GM18499 (cell line): Measurements from ENCODE around the gene SLC6A18.

Source experiments
- ATAC-seq: cut with Tn5 transposase; IDR thresholded peaks from one replicate; pipeline ENCODE4 v1.9.1; 2021; ENCODE audit warnings: moderate number of reproducible peaks; ENCODE audit not compliant: insufficient read depth, unreplicated experiment

Gene SLC6A18

DNA sequence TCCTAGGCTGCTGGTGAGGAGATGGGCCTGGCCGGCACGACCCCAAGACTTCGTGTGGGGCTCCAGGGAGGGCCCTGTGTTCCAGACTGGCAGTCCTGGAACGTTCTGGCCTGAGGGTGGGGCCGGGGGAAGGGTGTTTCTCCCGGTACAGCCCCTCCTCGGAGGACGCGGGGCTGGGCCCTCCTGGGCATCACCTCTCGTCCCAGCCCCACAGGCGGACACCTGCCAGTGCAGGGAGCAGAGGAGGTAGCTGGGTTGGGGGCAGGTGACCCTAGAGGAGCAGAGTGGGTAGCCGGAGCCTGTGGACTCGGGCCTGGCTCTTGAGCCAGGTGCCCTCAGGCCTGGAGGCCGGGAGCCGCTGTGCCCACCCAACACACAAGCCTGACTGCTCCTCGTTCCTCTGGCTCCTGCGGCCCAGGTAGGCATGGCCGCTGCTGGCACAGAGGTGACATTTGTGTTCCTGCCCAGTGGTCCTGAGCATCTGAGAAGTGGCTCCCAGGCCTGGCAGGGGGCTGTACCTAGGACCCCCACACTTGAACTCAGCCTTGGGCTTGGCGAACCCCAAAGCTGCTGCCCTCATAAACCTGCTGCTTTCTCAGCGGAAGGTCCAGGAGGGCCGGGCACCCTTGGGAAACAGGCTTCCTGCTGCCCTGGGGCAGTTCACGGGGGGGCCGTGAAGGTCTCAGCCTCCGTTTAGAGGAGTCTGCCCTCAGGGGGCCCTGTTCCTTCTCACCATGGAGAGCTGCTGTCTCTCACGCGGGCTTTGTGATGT, 23.0 kb upstream of the SLC6A18 start:
- no peak for ATAC-seq

DNA sequence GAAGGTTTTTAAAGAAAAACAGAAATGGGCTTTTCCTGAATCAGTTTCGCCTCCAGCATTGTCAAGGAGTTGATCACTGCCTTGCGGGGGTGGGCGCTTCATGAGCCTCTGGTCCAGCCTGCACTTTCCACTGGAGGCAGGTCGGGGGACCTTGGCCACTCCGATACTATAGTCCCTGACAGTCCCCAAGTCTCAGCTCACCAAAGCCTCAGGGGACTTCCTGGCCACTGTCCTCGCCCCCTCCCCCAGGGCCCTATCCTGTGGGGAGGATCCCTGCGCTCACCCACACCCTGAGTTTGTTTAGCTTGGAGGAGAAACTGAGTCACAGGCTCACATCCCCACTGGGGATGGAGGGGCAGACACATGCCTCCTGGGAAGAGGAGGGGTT, 22.4 kb upstream of the SLC6A18 start:
- ATAC-seq, result no peak

DNA sequence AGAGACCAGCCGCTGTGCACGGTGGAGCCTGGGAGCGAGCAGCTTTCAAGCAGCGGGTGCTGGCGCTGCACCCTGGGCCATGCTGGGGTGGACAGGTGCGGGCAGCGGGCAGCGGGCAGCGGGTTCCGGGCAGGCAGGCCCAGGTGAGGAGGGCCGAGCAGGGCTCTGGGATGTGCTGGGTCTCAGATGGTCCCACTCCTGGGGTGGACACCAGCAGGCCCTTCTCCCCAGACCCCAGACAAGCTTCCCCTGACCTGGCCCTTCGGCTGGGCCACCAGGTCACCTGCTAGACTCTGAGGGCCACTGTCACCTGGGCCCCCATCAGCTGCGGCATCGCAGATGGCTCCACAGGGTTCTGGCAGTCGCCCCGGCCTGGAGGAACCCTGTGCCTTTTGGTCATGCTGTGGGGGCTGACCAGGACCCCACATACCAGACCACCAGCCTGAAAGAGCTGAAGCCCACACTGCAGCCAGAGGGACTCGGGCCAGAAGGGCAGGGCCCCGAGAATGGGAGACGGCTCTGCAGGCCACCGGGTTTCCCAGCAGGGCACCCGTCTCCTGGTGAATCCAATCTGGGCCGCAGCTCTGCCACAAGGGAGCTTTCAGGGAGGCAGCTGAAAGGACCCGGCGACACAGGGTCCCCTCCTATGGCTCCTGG, 21.7 kb upstream of the SLC6A18 start:
- ATAC-seq, result no peak

DNA sequence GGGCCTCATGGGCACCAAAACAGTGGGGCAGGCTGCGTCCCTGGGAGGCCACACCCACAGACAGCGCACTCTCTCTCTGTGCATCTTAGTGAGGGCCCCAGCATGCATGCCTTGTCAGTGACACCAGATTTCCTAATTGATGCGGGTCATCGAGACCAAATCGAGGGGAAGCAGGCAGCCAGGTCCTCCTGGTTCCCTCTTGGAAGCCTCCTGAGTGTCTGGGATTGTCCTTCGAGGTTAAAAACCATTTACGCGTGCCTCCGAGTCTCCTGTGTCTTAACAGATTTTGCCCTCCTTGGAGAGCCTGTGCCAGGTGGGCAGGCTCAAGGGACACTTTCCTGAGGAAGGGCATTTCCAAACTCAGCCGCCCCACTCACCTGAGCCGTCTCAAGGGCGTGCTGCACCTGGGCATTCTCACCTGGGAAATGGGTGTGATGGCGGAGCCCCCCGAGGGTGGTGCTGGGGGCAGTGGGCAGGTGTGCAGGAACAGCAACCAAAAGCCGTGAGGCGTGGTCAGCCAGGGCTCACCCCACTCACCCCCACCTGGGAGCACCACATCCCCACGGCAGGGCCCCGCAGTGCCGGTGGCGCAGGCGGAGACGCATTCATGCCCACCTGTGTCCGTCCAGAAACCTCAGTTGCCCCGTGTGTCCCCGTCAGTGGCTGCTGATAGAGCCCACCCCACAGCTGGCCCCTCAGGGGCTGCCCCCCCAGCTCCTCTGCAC, 21.1 kb upstream of the SLC6A18 start:
- ATAC-seq, result no peak

DNA sequence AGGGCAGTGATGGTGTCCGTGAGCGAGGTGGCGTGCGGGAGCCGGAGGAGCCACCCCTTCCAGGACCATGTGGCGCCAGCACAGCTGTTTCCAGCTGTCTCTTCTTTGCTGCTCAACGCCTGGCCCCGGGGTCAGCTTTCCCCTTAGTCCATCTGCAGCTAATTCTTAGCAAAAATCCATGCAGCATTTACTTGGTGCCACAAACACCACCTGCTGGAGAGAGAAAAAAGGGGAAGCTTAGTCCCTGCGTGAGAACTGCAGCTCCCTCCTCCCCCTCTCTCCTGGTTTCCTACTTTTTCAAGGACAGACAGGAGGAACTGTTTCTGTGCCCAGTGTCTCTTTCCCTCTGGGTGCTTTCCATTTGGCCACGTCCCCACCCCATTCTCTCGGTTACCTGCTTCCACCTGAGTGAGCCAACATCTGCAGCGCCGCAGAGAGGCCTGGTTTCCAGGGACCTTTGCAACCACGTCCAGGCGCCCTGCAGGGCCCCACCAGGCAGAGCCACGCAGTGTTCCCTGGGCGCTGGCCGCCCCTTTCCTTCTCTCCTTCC, 20.4 kb upstream of the SLC6A18 start:
- no peak for ATAC-seq

DNA sequence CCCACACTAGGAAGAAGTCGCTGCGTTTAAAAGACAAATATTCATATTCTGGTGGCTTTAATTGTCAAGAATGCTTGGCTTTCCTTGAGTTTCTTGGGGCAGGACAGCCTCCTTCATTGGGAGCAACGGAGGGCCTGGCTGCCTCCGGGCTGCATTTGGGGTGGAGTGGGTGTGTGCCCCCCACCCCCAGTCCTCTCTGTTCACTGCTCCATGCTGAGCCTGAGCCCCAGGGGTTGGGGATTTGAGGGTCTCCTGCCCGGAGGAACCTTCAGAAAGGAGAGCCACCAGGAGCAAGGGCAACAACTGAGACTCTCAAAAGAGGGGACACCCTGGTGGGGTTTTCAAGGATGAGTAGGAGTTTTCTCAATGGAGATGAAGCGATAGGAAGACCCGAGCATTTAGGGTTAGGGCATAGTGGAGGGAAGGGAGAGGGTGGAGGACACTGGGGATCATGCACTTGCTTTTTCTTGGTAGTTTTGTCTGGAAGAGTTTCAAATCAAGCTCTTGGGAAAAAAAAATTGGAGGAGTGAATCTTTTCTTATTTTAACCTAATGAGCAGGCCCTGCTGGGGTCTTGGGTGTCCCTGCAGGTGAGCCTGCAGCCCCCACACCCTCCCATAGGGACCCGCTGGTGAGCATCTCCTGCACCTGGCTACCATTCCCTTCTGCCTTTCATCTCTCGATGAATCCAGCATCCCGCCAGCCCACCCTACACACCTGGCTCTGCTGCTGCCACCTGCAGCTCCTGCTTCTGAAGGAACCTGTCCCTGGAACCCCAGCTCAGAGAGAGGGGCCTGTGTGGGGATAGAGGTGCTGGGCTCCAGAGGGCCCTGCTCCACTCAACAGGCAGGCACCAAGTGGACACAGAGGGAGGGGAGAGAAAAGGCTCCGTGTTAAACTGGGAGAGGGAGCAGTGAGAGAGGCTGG, 19.7 kb upstream of the SLC6A18 start:
- no peak for ATAC-seq

DNA sequence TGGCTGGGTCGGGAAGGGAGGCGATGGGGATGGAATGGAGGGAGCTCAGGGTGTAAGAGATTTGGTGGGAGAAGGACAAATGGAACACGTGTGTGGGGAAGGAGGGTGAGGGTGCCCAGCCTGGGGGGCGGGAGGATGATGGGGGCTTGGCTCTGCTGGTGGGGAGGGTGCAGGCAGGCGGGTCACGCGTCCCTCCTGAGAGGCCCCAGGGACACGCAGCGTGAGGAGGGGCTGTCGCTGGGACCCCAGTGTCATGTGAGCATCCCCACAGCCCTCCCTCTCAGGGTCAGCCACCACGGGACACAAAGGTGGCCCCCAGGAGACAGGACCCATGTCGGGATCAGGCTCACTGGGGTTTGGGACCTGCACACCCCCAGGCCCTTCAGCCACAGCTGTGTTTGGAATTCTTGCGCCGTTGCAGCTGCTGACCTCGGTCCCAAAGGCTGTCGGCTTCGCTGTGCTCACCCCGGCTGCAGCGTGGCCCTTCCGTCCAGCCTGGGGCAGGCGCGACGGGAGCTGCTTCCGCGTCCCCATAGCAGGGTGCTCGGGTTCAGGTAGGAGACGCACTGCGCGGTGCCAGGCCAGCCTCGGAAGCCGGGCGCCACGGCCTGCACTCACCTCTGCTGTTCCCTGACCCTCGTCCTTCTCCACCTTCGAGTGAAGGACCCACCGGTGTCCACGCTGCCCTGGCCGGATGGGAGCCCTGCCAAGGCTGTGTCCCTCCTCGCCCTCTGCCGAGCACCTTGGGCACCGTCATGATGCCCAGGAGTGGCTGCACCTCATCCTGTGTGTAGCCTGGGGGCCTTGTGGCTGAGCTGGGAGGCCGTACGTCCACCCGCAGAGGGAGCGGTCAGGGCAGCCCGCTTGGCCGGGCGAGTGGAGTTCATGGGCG, 18.4 kb upstream of the SLC6A18 start:
- ATAC-seq, result no peak

DNA sequence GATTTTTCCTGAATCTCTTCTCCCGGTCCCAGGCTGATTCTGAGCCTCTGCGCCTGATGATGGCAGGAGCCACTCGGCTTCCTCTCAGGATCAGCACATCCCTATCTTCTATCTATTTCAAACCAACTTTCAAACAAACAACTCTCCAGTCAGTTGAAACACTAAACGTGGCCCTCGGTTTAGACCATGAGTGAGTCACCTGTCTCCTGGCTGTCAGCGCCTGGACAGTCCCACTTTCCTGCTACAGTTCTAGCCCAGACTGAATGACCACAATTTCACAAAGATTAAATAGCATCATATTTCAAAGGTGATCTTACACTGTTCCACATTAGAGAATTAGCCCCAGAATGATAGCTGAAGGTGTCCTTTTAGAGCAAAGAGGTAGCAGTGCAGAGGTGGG, 17.6 kb upstream of the SLC6A18 start:
- no peak for ATAC-seq

DNA sequence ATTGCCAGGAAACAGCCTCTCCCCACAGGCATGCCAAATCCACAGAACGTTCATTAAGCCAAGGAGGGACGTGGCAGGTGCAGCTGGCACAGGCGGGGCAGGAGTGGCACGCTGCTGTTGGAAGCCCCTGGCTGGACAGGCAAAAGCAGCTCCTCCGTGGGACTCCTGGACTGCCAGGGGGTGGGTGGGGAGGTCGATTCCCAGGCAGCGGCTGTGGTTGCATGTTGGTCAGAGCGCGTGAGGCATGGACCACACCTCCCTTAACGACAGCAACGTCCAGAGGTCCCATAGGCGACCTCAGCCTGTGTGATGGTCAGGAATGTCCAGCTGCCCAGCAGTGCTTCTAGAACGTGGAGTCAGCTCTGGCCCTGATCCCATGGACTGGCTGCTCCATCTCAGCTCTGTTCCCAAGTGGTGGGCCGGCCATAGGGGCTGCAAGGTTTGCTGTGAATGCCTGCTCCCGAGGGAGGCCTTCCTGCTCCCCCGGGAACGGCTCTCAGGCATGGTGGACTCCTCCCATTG, 16.9 kb upstream of the SLC6A18 start:
- ATAC-seq, result no peak

DNA sequence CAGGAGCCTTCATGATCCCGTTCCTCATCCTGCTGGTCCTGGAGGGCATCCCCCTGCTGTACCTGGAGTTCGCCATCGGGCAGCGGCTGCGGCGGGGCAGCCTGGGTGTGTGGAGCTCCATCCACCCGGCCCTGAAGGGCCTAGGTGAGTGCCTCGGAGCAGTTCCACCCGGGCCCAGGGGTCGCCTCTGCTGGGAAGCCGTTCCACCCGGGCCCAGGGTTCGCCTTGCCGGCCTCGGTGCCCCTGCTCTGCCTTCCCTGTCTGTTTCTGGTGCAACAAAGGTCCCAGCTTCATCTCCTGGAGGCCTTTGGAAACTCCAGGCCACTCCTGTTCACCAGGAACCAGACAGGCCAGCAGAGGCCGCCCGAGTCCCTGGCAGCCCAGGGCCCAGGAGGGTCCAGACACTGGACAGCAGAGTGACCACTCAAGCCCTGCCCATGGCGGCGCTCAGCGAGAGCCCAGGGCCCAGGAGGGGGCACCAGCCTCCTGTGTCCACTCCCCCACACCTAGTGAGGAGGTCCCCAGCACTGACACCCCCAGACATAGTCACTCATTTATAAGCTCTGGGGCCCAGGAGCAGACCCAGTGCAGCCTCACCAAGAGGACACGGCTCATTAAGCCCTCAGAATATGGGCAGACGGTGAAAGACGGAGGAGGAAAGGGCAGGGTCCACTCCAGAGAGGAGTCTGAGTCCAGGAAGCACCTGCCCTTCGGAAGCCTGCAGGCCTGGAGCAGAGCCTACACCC, 16.3 kb upstream of the SLC6A18 start:
- no peak for ATAC-seq

DNA sequence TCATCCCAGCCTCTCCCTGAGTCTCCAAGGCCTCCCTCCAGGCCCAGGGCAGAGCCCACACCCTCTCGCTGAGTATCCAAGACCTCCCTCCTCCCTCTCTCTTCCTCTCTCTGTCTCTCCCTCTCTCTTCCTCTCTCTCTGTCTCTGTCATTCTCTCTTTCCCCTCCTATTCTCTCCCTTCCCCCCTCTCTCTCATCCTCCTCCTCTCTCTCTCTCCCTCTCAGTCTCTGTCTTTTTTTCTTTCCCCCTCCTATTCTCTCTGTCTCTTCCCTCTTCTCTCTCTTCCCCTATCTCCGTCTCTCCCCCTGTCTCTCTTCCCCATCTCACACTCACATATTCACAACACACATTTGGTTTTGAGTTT, 15.7 kb upstream of the SLC6A18 start:
- ATAC-seq, result no peak

DNA sequence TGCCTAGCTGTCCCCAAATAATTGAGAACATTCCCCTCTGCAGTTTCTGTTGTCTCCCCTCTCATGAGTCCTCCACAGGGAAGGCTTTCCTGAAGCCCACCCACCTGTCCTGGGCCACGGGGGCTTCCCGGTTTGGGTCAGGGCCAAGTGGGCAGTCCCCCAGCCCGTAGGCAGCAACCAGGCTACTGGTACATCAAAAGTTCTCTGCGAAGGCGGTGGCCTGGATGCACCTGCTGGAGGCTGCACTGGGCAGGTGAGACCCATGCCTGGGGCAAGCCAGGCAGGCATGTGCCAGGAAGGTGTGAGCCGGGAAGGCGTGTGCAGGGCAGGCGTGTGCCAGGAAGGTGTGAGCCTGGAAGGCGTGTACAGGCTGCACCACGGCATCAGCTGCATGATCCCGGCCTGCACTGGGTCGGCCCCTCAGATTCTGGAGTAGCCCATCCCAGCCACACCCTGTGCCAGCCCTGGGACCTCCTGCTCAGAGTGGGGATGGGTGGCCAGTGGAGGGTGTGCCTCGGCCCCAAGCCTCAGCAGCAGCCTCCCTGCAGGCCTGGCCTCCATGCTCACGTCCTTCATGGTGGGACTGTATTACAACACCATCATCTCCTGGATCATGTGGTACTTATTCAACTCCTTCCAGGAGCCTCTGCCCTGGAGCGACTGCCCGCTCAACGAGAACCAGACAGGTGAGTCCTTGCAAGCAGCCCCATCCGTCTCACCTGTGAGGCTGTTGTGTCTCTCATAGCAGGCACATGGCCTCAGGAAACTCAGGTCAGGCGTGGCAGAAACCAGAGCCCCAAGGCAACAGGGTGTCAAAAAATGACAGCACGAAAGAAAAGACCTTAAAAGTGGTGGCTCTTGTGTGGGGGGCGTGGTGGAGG, 15.0 kb upstream of the SLC6A18 start:
- no peak for ATAC-seq

DNA sequence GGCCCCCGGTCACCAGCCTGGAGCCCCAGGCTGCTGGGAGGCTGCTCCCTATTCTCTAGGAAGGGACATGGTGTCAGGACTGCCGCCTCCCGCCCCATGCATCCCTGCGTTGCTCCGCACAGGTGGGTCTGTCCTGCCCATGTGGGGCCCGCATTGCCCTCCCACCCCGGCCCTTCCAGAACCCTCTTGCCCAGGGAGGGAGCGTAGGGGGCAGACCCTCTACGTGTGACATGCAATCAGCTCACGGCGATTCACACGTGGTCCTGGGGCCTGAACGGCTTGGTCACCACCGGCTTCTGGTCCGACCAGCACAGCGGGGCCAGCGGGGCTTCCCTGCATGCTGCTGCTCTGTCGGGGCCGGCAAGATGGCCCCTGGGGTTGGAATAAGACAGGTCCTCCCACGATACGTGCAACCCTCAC, 14.3 kb upstream of the SLC6A18 start:
- no peak for ATAC-seq

DNA sequence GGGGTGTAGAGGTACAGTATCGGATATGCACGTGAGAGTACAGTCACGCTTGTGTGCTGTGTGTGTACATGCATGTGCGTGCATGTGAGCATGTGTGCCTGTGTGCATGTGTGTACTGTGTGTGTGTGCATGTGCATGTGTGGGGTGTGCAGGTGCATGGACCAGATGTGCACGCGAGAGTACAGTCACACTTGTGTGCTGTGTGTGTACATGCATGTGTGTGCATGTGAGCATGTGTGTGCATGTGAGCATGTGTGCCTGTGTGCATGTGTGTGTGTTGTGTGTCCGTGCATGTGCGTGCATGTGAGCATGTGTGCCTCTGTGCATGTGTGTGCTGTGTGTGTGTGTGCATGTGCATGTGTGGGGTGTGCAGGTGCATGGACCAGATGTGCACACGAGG, 13.5 kb upstream of the SLC6A18 start:
- ATAC-seq, result no peak

DNA sequence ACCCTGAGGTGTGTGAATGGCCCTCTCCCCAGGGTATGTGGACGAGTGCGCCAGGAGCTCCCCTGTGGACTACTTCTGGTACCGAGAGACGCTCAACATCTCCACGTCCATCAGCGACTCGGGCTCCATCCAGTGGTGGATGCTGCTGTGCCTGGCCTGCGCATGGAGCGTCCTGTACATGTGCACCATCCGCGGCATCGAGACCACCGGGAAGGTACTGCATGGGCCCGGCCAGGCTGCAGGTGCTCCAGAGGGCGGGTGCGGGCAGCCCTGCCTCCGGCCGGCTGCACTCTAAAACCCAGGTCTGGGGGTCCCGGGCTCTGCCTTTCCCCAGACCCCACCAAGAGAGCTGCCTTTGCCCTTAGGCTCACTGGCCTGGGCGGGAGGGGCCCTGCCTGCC, 12.9 kb upstream of the SLC6A18 start:
- ATAC-seq, result no peak

DNA sequence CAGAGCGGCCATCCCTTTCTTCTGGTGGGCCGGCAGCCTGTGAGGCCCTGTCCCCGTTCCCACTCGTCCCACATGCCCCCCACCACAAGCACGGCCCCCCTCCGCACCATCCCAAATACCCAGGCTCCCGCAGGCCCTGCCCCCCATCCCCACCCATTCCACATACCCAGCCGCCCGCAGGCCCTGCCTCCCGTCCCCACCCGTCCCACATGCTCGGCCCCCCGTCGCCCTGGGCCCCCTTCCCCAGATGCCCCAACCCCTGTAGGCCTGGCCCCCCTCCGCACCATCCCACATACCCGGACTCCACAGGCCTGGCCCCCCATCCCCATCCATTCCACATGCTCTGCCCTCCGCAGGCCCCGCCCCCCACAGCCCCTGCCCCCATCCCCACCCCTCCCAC, 12.3 kb upstream of the SLC6A18 start:
- no peak for ATAC-seq

DNA sequence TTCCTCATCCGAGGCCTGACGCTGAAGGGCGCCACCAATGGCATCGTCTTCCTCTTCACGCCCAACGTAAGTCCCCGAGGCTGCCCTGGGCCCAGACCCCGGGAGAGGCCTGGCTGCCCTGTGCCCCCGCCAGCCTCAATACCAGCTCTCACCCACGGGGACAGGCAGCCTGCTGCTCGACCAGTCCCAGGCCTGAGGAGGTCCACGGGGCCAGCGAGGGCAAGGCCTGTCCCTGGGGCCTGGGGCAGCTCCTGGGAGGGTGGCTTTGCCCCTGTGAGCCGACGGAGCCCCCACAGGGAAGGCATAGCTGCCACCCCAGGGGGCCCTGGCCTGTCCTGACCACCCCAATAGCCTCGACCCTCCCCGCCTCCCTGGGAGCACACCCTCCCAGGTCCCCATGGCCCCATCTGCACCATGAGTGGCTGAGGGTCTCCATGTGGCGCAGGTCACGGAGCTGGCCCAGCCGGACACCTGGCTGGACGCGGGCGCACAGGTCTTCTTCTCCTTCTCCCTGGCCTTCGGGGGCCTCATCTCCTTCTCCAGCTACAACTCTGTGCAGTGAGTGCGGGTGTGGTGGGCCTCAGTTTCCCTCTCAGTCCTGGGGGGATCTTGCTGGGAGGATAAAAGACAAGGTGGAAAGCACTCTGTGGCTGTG, 11.5 kb upstream of the SLC6A18 start:
- ATAC-seq, result no peak
